HUDEP-2 (cell line): ENCODE results near the gene ZMIZ1.

Experiments used
- DNase-seq, 76 experiments: peaks; one replicate each; lab custom pipeline; 2025; ENCODE audit not compliant: unreplicated experiment in 76 of 76; lab: John Stamatoyannopoulos, UW

ZMIZ1 gene

DNA sequence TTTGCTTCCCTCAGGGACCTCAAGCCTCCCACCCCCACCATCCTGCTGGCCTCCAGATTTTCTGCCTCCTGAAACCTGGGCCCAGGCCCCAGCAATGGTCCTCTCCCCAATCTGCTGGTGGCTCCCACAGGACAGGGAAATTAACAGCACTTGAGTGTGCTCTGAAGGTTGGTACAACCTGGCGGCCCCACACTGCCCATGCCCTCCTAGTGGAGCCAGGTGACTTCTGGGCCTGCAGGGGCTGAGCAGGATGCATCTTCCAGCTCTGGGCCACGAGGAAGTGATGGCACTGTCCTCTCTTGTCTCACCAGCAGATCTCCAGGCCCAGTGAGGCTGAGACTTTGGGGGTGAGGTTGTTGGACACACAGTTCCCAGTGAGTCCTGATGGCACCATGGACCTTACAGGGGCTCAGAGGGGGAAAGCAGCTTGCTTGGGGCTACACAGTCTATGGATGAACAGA lies 3.6 kb upstream of the ZMIZ1 start:
- no peak for DNase-seq

DNA sequence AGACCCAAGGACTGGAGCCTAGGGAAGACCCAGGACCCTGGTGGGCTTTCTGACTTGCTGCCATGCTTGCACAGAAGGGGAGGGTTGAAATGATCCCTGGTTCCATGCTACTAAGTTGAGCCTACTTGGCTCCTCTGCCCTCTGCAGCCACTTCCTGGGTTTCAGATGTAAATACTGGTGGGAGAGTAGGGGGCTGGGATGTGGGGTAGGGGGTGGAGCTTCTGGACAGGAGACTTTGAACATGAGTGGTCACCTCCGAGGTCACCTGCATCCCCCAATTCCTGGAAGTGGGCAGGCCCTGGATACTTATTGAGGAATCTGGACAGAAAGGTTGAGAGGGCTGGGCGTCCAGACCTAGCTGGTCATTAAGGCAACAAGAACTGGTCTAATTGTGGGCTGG lies 2.9 kb upstream of the ZMIZ1 start:
- DNase-seq: no peak

- peak in 18 of 76 experiments; percentile 10 to 43 (median 24) for DNase-seq
Measured at GRCh38 chr10:79066411-79067240, 2.1 kb upstream of the ZMIZ1 start.

DNA sequence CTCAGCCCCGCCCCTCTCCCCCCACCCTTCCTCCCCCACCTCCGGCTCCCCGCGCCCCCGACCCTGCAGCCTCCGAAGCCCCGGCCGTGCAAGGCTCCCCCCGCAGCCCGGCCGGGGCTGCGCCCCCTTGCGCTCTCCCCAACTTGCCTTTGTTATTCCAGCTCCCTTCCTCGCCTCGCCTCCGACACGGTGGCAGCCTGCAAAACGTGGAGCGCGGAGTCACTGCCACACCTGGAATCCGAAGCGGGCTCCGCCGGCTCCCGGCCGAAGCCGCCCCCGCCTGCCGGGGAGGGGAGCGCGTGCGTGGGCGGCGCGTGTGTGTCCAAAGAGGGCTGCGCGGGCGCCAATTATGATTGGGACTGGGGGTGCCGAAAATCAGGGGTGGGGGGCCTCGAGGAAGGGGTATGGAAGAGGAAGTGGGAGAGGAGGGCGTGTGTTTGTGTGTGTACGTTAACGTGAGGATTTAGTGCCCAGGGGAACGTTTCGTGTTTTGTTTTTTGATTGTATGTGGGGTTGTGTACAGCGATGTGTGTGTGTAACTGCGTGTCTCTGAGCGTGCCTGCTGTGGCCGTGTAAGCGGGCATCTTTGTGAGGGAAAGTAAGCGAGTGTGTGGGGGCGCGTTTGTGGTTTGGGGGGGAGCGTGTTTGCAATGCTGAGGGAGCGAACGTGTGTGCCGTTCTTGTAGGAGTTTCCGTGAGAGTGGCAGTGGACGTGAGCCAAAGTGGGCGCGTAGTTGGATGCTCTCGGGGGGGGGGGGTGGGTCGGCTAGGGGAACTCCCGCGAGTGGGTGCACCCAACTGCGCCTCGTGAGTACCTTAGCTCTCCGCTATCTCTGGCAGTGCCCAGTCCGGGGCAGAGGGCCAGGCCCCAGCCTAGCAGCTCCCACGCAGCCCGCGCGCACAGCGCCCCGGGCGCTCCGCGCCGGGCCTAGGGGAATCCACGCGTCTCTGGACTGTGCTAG lies 1.2 kb upstream of the ZMIZ1 start:
- peak in 65 of 76 experiments; percentile 17 to 78 (median 61) for DNase-seq

GRCh38 chr10:79068203-79068561 lies 584 bp upstream of the ZMIZ1 start:
- peak in 11 of 76 experiments; percentile 22 to 58 (median 44) for DNase-seq

- peak in 6 of 76 experiments; percentile 17 to 47 (median 34) for DNase-seq
Measured at GRCh38 chr10:79069325-79070080, 737 bp downstream of the ZMIZ1 start.

DNA sequence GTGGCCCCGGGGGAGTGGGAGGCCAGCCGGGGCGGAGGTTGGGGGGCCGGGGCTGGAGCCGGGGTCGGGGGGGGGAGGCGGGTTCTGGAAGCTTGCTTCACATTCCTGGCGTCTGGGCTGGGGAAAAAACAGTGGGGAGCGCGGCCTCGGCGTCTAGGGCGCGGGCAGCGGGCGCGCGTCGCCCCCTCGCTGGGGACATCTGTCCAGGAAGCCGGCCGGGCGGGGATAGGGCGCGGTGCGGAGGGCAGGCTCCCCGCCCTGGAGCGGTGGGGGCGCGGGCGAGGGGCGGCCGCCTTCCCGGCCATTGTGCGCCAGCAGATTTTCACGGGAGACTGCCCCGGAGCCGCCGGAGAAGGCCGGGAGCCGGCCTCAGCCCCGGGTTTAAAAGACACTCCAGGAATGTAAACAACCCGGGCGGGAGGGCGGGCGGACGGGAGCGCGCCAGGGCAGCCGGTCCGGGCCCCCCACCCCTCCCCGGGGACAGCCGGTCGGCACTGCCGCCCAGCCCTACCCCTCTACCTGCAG lies 1.4 kb downstream of the ZMIZ1 start:
- peak in 1 of 76 experiments; percentile 6 for DNase-seq

DNA sequence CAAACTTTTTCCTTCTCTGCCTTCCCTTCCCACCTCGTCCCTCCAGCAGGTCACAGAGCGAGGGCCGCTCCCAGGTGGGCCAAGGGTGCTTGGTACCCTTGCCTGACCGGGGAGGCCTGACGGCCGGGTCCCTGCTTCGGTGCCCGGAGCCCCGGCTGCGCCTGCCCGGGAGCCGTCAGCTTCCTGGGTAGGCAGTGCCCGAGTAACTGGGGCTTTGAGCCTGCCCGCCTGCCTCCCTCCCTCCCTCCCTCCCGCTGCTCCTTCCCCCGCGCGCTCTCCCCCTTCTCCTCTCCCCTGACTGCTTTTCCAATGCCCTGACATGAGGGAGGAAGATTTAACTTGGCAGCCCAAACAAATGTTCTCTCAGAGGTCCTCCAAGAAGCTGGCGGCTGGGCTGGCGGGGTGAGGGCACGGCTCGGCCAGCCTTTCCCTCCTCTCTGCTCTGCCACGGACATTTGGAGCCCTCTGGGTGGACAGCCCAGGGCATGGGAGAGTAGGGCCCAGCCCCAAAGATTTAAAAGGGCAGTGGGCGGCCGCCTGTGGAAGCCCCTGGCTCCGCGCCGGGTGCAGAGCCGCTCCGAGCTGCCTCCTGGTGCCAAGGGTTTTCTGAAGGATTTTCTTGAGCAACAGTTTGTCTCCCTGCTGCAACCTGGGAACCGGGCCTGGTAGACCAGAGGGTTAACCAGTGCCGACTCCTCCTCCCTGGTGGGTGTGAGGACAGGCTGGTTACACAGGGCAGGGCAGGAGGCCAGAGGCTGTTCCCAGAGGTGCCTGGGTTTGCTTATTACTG lies 2.0 kb downstream of the ZMIZ1 start:
- DNase-seq: peak in 75 of 76 experiments; percentile 9 to 93 (median 84)

DNA sequence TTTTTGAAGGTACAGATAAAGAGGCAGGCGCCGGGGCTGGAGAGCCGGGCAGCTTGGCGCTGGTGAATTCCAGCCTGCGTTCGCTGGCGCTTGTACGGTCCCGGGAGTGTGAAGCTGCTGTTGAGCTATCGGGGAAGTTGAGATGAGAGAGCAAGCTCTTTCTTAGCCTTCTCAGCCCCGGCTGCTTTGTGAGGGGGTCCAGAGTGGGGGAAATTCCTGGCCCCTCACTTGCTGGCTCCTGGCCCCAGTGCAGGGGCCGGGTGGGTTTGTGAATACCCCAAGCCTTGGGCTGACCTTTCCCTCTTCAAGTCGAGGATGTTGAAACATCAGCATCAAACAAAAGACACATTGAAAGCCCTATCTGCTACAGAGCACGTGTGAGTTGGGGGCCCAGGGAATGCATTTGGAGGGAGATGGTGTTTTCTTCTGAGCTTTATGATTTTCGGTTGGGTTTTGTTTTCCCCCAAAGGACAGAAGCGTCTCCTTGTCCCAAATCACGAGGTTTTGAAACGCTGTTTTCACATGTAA lies 2.7 kb downstream of the ZMIZ1 start:
- DNase-seq: no peak

- no peak for DNase-seq
Measured at GRCh38 chr10:79072041-79072441, 3.3 kb downstream of the ZMIZ1 start.

- peak in 1 of 76 experiments; percentile 9 for DNase-seq
Measured at GRCh38 chr10:79072994-79073645, 4.4 kb downstream of the ZMIZ1 start.

DNA sequence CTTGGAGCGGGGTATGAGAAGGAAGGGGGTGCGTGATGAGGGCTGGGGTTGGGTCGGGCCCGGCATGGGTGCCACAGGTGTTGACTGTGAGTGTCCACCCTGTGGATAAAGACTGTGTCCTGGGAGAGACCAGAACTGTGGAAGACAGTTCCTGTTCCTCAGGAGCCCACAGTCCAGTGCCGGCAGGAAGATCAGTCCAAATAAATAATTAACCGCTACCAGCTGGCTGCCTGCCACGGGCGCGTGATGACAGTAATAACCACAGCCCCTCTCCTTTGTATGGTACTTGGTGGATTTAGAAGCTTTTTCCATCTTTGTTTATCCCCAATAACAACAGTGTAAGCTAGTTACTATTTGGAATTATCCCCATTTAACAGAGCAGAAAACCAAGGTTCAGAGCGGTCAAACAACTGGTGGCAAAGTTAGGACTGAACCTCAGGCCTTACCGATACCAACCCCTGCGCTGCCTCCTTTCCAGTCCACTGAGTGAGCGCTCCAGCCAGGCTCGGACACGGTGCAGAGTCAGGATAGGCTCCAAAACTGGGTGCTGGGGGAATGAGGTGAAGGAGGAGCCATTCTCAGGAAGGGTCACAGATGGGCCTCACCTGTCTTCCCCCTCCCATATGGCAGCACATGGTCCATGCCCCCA lies 5.1 kb downstream of the ZMIZ1 start:
- peak in 3 of 76 experiments; percentile 12 to 24 (median 18) for DNase-seq

GRCh38 chr10:79074732-79075131 lies 6.0 kb downstream of the ZMIZ1 start:
- no peak for DNase-seq

GRCh38 chr10:79075418-79075817 lies 6.7 kb downstream of the ZMIZ1 start:
- no peak for DNase-seq

DNA sequence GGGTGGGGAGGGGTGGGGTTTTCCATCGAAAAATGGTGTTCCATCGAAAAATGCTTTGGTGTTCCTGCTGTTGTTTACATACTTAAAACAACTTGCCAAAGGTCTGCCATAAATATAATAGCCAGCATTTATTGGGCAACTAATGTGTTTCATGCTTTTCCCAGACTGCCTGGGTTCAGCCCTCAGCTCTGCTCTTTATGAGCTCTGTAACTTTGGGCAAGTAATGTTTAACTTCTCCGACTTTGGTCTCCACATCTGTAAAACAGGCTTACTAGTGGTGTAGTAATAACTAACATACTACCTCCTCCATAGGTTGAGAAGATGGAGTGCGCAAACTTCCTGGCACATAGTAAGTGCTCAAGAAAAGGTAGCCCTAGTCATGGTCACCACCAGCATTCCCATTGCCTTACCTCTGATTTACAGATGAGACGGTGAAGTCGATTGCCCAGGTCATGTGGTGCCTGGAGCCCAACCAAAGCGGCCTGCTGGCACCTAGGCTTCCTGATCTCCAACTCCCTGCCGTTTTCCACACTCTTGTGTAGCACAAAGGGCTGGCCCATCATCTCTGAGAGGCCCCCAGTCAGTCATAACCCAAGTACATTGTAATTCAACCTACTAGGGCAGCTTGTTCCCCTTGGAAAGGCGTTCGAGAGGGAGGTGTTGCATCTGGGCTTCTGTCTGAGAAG lies 8.9 kb downstream of the ZMIZ1 start:
- no peak for DNase-seq

DNA sequence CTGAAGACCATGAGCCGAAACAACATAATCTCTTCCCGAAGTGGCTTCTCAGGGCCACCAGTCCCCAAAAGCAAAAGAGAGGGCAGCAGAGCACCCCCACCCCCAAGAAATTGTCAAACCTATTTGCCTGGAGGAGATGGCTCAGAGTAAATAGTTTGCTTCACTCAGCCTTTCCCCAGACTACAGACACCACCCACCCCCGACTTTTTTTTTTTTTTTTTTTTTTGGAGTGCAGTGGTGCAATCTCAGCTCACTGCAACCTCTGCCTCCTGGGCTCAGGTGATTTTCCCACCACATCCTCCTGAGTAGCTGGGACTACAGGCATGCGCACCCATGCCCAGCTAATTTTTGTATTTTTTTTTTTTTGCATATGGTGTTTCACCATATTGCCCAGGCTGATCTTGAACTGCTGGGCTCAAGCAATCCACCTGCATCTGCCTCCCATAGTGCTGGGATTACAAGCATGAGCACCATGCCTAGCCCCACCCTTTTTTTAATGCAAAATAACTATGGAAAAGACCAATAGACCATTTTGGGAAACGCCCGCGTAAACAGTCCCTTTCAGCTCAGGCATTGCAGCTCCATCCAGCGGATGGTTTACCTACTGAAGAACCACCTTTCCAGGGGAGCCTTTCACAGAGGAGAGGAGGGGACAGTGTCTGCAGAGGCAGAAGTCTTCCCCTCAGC lies 9.7 kb downstream of the ZMIZ1 start:
- no peak for DNase-seq

DNA sequence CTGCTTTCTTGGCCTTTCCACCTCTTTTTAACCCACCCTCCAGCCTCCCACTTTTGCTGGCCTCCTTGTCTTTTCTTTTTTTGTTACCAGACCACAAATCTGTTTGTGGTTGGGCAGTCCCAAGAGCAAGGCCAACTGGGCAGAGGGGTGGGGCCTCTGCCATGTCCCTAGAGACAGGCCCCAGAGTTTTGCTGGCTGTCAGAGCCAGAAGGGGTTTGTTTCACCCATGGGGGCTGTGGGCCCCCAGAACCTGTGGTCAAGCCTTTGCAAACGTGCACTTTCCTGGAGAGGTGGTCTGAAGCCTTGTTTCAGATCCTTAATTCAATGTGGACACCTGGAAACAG lies 10.3 kb downstream of the ZMIZ1 start:
- no peak for DNase-seq
